Caco-2 (cell line): ENCODE data around the gene UGP2. TPM values are rescaled to one million over a fixed set of nuclear protein-coding genes. Genes with fewer than 3 reads are reported as not detected.

Source experiments
- BruUV-seq: library from RNA; stranded (reverse); fragments of 400-500 nt; replicated peaks from 2 replicates; lab custom pipeline; 2021; lab: Mats Ljungman, UMichigan
- CTCF ChIA-PET: fragments of 300-600 bp; sonication (Branson Sonifier 250); formaldehyde crosslinking; loops from one replicate; lab custom pipeline; 2022; ENCODE audit warnings: antibody characterized with exemption; lab: Charles Lee
- POLR2A ChIA-PET: fragments of 300-600 bp; sonication (Branson Sonifier 250); formaldehyde crosslinking; loops from one replicate; lab custom pipeline; 2022; ENCODE audit warnings: antibody characterized with exemption; lab: Charles Lee
- DNase-seq, 2 experiments: peaks; one replicate each; pipeline versions ENCODE4 v3.0.0 to v3.0.0-alpha.2; 2020 to 2022
- H3K27me3 ChIP-seq: replicated peaks from 2 replicates; pipeline ENCODE4 v1.6.0; 2011; ENCODE audit warnings: low read length; ENCODE audit not compliant: control insufficient read depth, insufficient read depth
- H3K36me3 ChIP-seq: 2 replicates; pipeline ENCODE4 v1.5.1; 2011; ENCODE audit warnings: low read length; ENCODE audit not compliant: control insufficient read depth, insufficient read depth
- H3K4me1 ChIP-seq: fragments of 250-450 bp; sonication (Bioruptor Pico); 2 replicates; pipeline ENCODE4 v1.5.1; 2020; ENCODE audit warnings: mild to moderate bottlenecking
- H3K4me3 ChIP-seq: 2 replicates; pipeline ENCODE4 v1.5.1; 2011; ENCODE audit warnings: low read depth, mild to moderate bottlenecking, control low read depth, low read length
- H3K9me3 ChIP-seq: fragments of 250-450 bp; sonication (Bioruptor Pico); 2 replicates; pipeline ENCODE4 v1.5.1; 2020; ENCODE audit warnings: mild to moderate bottlenecking, moderate library complexity
- H3K27ac Mint-ChIP-seq: one replicate; pipeline ENCODE4 v1.8.0; 2022; ENCODE audit warnings: mixed read lengths; ENCODE audit not compliant: unreplicated experiment
- H3K27me3 Mint-ChIP-seq: one replicate; pipeline ENCODE4 v1.8.0; 2022; ENCODE audit warnings: mixed read lengths; ENCODE audit not compliant: insufficient read depth, unreplicated experiment
- H3K36me3 Mint-ChIP-seq: one replicate; pipeline ENCODE4 v1.8.0; 2022; ENCODE audit warnings: mild to moderate bottlenecking, mixed read lengths; ENCODE audit not compliant: insufficient read depth, unreplicated experiment
- H3K4me1 Mint-ChIP-seq: one replicate; pipeline ENCODE4 v1.8.0; 2022; ENCODE audit warnings: low read depth, mixed read lengths; ENCODE audit not compliant: unreplicated experiment
- H3K4me3 Mint-ChIP-seq: one replicate; pipeline ENCODE4 v1.8.0; 2022; ENCODE audit warnings: mild to moderate bottlenecking, moderate library complexity, mixed read lengths; ENCODE audit not compliant: unreplicated experiment
- H3K9me3 Mint-ChIP-seq: one replicate; pipeline ENCODE4 v1.8.0; 2022; ENCODE audit warnings: mixed read lengths; ENCODE audit not compliant: unreplicated experiment
- intact Hi-C: fragments of 100-400 bp; cut with micrococcal nuclease; formaldehyde crosslinking; loops from one replicate; pipeline ENCODE4 v1.10.0; 2022; ENCODE audit not compliant: unreplicated experiment
- total RNA-seq: library from RNA; stranded (reverse); gene quantifications from 2 replicates; pipeline ENCODE4 v1.2.3, GENCODE V29; 2022
- TF ChIP-seq, protein P1 (sequence below), 2 experiments: fragments of 200-600 bp in 1 of 2; IDR thresholded peaks; 1 replicate in 1 of 2; 2 replicates in 1 of 2; pipeline versions ENCODE4 v1.5.1 to v1.8.0; 2011 to 2022; ENCODE audit warnings: antibody characterized with exemption in 1 of 2, control low read depth in 1 of 2, inconsistent platforms in 1 of 2, low read depth in 1 of 2, low read length in 1 of 2, mild to moderate bottlenecking in 1 of 2, moderate library complexity in 1 of 2; ENCODE audit not compliant: insufficient read depth in 1 of 2, severe bottlenecking in 1 of 2, unreplicated experiment in 1 of 2

UGP2 gene
- total RNA-seq, 1 experiment from 2014 or later = 307 TPM

DNA sequence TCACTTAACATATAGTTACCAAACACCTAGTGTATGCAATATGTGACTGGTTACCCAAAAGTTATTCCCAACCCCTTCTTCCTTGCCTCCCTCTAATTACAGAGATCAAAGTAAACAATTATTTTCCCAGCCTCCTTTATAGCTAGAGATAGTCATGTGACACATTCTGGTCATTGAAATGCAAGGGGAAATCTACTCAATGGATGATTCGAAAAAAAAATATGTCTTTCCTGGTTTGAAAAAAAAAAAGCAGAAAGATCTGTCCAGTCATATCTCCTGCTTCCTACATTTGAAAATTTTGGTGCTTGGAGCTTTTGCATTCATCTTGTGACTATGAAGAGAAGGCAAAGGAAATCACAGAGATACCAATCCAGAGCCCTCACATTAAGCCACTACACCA is 27.6 kb upstream of the UGP2 start:
- ChIA-PET CTCF (no interaction called here), POLR2A (no interaction called here)
- no TSS peak for BruUV-seq
- no peaks in the 10 kb centered on the region for H3K27me3 ChIP-seq
- TF ChIP-seq, protein P1, sequence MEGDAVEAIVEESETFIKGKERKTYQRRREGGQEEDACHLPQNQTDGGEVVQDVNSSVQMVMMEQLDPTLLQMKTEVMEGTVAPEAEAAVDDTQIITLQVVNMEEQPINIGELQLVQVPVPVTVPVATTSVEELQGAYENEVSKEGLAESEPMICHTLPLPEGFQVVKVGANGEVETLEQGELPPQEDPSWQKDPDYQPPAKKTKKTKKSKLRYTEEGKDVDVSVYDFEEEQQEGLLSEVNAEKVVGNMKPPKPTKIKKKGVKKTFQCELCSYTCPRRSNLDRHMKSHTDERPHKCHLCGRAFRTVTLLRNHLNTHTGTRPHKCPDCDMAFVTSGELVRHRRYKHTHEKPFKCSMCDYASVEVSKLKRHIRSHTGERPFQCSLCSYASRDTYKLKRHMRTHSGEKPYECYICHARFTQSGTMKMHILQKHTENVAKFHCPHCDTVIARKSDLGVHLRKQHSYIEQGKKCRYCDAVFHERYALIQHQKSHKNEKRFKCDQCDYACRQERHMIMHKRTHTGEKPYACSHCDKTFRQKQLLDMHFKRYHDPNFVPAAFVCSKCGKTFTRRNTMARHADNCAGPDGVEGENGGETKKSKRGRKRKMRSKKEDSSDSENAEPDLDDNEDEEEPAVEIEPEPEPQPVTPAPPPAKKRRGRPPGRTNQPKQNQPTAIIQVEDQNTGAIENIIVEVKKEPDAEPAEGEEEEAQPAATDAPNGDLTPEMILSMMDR (IDR thresholded peaks at IDR 0.05; ENCODE audit: insufficient read depth in 1 of 2, low read depth in 1 of 2, low read length in 1 of 2, severe bottlenecking in 1 of 2, unreplicated experiment in 1 of 2) = no peak
- Mint-ChIP-seq H3K4me1 (no peaks in the 10 kb centered on the region), H3K36me3 (peaks cover 16% of the 10 kb centered on the region), H3K27me3 (no peaks in the 10 kb centered on the region), H3K27ac (no peak overlapping the region), H3K9me3 (peaks cover 11% of the 10 kb centered on the region), H3K4me3 (no peak overlapping the region)
- intact Hi-C loops = no loop called here
- DNase-seq = no peak
- H3K9me3 ChIP-seq = peaks cover 3% of the 10 kb centered on the region; the same call in 1 of the 2 replicates
- no peaks in the 10 kb centered on the region for H3K36me3 ChIP-seq
- H3K4me3 ChIP-seq = no peak overlapping the region
- peaks cover 5% of the 10 kb centered on the region; the same call in 1 of the 2 replicates for H3K4me1 ChIP-seq

DNA sequence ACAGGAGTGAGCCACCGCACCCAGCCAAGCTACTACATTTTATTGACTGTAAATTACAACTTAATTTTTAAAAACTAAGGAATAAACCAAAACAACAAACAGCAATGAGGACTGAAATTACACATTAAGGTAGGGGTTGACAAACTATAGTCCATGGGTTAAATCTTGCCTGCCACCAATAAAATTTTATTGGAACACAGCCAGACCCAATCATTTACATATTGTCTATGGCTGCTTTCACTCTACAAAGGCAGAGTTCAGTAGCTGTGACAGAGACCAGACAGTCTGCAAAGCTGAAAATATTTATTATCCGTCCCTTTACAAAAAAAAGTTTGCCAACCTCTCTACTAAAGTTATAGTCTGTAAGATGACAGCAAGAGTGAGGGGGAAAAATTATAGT is 24.3 kb upstream of the UGP2 start:
- CTCF ChIA-PET = no interaction called here
- no peak for DNase-seq
- H3K9me3 Mint-ChIP-seq = no peaks in the 10 kb centered on the region
- TF ChIP-seq, protein P1 (IDR thresholded peaks at IDR 0.05; ENCODE audit: insufficient read depth in 1 of 2, low read depth in 1 of 2, low read length in 1 of 2, severe bottlenecking in 1 of 2, unreplicated experiment in 1 of 2) = no peak
- no peaks in the 10 kb centered on the region for H3K4me1 Mint-ChIP-seq
- H3K27me3 Mint-ChIP-seq = no peaks in the 10 kb centered on the region
- Histone ChIP-seq H3K4me1 (peaks cover 8% of the 10 kb centered on the region; the same call in 1 of the 2 replicates), H3K36me3 (no peaks in the 10 kb centered on the region), H3K27me3 (no peaks in the 10 kb centered on the region), H3K9me3 (no peaks in the 10 kb centered on the region), H3K4me3 (no peak overlapping the region)
- intact Hi-C loops = no loop called here
- H3K36me3 Mint-ChIP-seq = peaks cover 13% of the 10 kb centered on the region
- POLR2A ChIA-PET = no interaction called here
- H3K27ac Mint-ChIP-seq = no peak overlapping the region
- BruUV-seq = no TSS peak
- no peak overlapping the region for H3K4me3 Mint-ChIP-seq

DNA sequence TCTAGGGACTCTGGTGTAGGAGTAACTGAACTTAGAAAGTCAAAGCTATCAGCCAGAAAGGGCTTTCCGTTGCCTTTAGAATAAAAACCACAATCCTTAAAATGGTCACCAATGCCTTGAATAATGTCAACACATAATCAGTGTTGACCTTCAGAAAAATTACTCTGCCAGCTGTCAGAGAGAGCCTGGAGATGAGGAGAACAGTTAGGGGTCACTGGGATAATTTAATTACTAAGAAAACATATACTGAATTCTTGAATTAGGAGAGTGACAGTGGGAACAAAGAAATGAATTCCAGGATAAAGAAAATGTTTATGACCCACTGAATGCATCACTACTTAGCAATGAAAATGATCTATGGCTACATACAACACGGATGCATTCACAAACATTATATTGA is 23.4 kb upstream of the UGP2 start:
- Histone ChIP-seq H3K9me3 (no peaks in the 10 kb centered on the region), H3K4me1 (peaks cover 8% of the 10 kb centered on the region; the same call in 1 of the 2 replicates), H3K27me3 (no peaks in the 10 kb centered on the region), H3K4me3 (no peak overlapping the region), H3K36me3 (no peaks in the 10 kb centered on the region)
- H3K27me3 Mint-ChIP-seq = no peaks in the 10 kb centered on the region
- no peak for DNase-seq
- H3K27ac Mint-ChIP-seq = no peak overlapping the region
- BruUV-seq = no TSS peak
- no peak overlapping the region for H3K4me3 Mint-ChIP-seq
- ChIA-PET CTCF (no interaction called here), POLR2A (interaction anchor here (1.7 kb wide), 1 partner anchor 9 kb away, joined by 5 read pairs; no protein-coding TSS in a partner anchor)
- intact Hi-C loops = no loop called here
- no peaks in the 10 kb centered on the region for H3K9me3 Mint-ChIP-seq
- TF ChIP-seq, protein P1 (IDR thresholded peaks at IDR 0.05; ENCODE audit: insufficient read depth in 1 of 2, low read depth in 1 of 2, low read length in 1 of 2, severe bottlenecking in 1 of 2, unreplicated experiment in 1 of 2) = no peak
- no peaks in the 10 kb centered on the region for H3K4me1 Mint-ChIP-seq
- peaks cover 7% of the 10 kb centered on the region for H3K36me3 Mint-ChIP-seq
